Liver (tissue), 9 donors: ENCODE measurements around the gene SCML2. TPM values are rescaled to one million over a fixed set of nuclear protein-coding genes. Genes with fewer than 3 reads are reported as not detected.

Experiments
- DNase-seq: peaks from one replicate; pipeline ENCODE4 v3.0.0-alpha.2; 2017; ENCODE audit warnings: low spot score
- H3K27ac ChIP-seq, 2 donors: one replicate each; pipeline ENCODE4 v1.7.0; 2013; ENCODE audit warnings: inconsistent platforms in 2 of 2, low read length in 2 of 2, control low read depth in 1 of 2, low read depth in 1 of 2, mild to moderate bottlenecking in 1 of 2
- H3K27me3 ChIP-seq, 4 donors: one replicate each; pipeline versions ENCODE4 v1.6.1 to v1.7.0; 2013; ENCODE audit warnings: low read length in 3 of 4, inconsistent platforms in 1 of 4, mild to moderate bottlenecking in 1 of 4, moderate library complexity in 1 of 4; ENCODE audit not compliant: control insufficient read depth in 4 of 4, insufficient read depth in 4 of 4
- H3K36me3 ChIP-seq, 4 donors: one replicate each; pipeline versions ENCODE4 v1.6.1 to v1.7.0; 2013; ENCODE audit warnings: low read length in 3 of 4, mild to moderate bottlenecking in 3 of 4, low read depth in 1 of 4, moderate library complexity in 1 of 4; ENCODE audit not compliant: control insufficient read depth in 4 of 4, insufficient read depth in 3 of 4
- H3K4me1 ChIP-seq, 4 donors: one replicate each; pipeline versions ENCODE4 v1.6.1 to v1.7.0; 2013; ENCODE audit warnings: low read length in 3 of 4, mild to moderate bottlenecking in 3 of 4, moderate library complexity in 1 of 4; ENCODE audit not compliant: control insufficient read depth in 4 of 4, insufficient read depth in 4 of 4
- H3K4me3 ChIP-seq, 3 donors: one replicate each; pipeline versions ENCODE4 v1.6.1 to v1.7.0; 2013; ENCODE audit warnings: low read length in 3 of 3, control low read depth in 1 of 3, low read depth in 1 of 3, mild to moderate bottlenecking in 1 of 3
- H3K9ac ChIP-seq, 2 donors: one replicate each; pipeline ENCODE4 v1.7.0; 2013; ENCODE audit warnings: low read length in 2 of 2, mild to moderate bottlenecking in 2 of 2, moderate library complexity in 2 of 2, control low read depth in 1 of 2, low read depth in 1 of 2
- H3K9me3 ChIP-seq, 4 donors: one replicate each; pipeline versions ENCODE4 v1.6.1 to v1.7.0; 2013; ENCODE audit warnings: low read length in 3 of 4; ENCODE audit not compliant: control insufficient read depth in 4 of 4
- ATF3 ChIP-seq: IDR thresholded peaks from 2 replicates; pipeline ENCODE4 v1.6.1; 2016; ENCODE audit warnings: antibody characterized with exemption
- CTCF ChIP-seq: fragments of 150-350 bp; IDR thresholded peaks from 2 replicates; pipeline ENCODE4 v1.5.1; 2017; ENCODE audit warnings: improper control_type of control experiment, low read depth, low read length; ENCODE audit not compliant: missing input control
- EGR1 ChIP-seq, 2 donors: IDR thresholded peaks; 2 replicates each; pipeline ENCODE4 v1.6.1; 2016 to 2018; ENCODE audit warnings: antibody characterized with exemption in 2 of 2, low read depth in 2 of 2
- FOXA1 ChIP-seq: IDR thresholded peaks from 2 replicates; pipeline ENCODE4 v1.6.1; 2016; ENCODE audit warnings: antibody characterized with exemption
- FOXA2 ChIP-seq: IDR thresholded peaks from 2 replicates; pipeline ENCODE4 v1.6.1; 2016; ENCODE audit warnings: antibody characterized with exemption
- GABPA ChIP-seq, 2 donors: IDR thresholded peaks in 1 of 2; conservative IDR thresholded peaks in 1 of 2; 2 replicates each; pipeline ENCODE4 v1.6.1; 2016; ENCODE audit warnings: antibody characterized with exemption in 2 of 2, mild to moderate bottlenecking in 1 of 2, moderate library complexity in 1 of 2
- HNF4A ChIP-seq, 2 donors: conservative IDR thresholded peaks; 2 replicates each; pipeline ENCODE4 v1.6.1; 2016; ENCODE audit warnings: antibody characterized with exemption in 2 of 2, mild to moderate bottlenecking in 2 of 2
- HNF4G ChIP-seq: IDR thresholded peaks from 2 replicates; pipeline ENCODE4 v1.6.1; 2016; ENCODE audit warnings: antibody characterized with exemption
- JUND ChIP-seq, 2 donors: IDR thresholded peaks; 2 replicates each; pipeline ENCODE4 v1.6.1; 2016; ENCODE audit warnings: antibody characterized with exemption in 2 of 2
- MAX ChIP-seq: IDR thresholded peaks from 2 replicates; pipeline ENCODE4 v1.6.1; 2016; ENCODE audit warnings: antibody characterized with exemption
- NR2F2 ChIP-seq: IDR thresholded peaks from 2 replicates; pipeline ENCODE4 v1.6.1; 2016; ENCODE audit warnings: antibody characterized with exemption
- RAD21 ChIP-seq, 2 donors: IDR thresholded peaks; 2 replicates each; pipeline ENCODE4 v1.6.1; 2016; ENCODE audit warnings: antibody characterized with exemption in 2 of 2, mild to moderate bottlenecking in 2 of 2
- REST ChIP-seq: IDR thresholded peaks from 2 replicates; pipeline ENCODE4 v1.6.1; 2016; ENCODE audit warnings: antibody characterized with exemption, mild to moderate bottlenecking
- RXRA ChIP-seq, 2 donors: IDR thresholded peaks; 2 replicates each; pipeline ENCODE4 v1.6.1; 2017 to 2018; ENCODE audit warnings: antibody characterized with exemption in 2 of 2, mild to moderate bottlenecking in 1 of 2
- SP1 ChIP-seq: IDR thresholded peaks from 2 replicates; pipeline ENCODE4 v1.6.1; 2018; ENCODE audit warnings: antibody characterized with exemption, mild to moderate bottlenecking
- TAF1 ChIP-seq: conservative IDR thresholded peaks from 2 replicates; pipeline ENCODE4 v1.6.1; 2016; ENCODE audit warnings: antibody characterized with exemption, mild to moderate bottlenecking
- YY1 ChIP-seq: IDR thresholded peaks from 2 replicates; pipeline ENCODE4 v1.6.1; 2016; ENCODE audit warnings: antibody characterized with exemption, mild to moderate bottlenecking
- ZBTB33 ChIP-seq: IDR thresholded peaks from 2 replicates; pipeline ENCODE4 v1.6.1; 2016; ENCODE audit warnings: antibody characterized with exemption
- WGBS: extraction: QIAGEN DNeasy Blood & Tissue Kit; methylation state at CpG from one replicate; pipeline ENCODE4 v1.1.7; 2013; 5-methylcytosine and 5-hydroxymethylcytosine counted together
- polyA plus RNA-seq, 2 donors: library from polyadenylated mRNA; stranded (reverse) in 1 of 2; unstranded in 1 of 2; fragments of 200-250 nt in 1 of 2; fragments of >200 nt in 1 of 2; fragmentation: Nextera tagmentation in 1 of 2; extraction: Ambion mirVana in 1 of 2; gene quantifications; one replicate each; pipeline versions ENCODE4 v1.2.1 to v1.2.3, GENCODE V29; 2013 to 2015
- total RNA-seq, 2 donors: library from RNA; depleted of rRNA; stranded (reverse); fragments of >200 nt; gene quantifications; one replicate each; pipeline ENCODE4 v1.2.3, GENCODE V29; 2014
- donor health status: healthy.
- donor health status: healthy.
- donor health status: healthy.
- donor health status: healthy.
- donor health status: healthy.

SCML2 gene
- total and polyA plus RNA-seq, 4 donors, result 0.96 to 7.2 (median 1.1) TPM

- no peak for DNase-seq
- Histone ChIP-seq H3K36me3 (no peaks in the 10 kb centered on the region), H3K4me3 (no peak overlapping the region), H3K27me3 (no peaks in the 10 kb centered on the region), H3K9ac (no peak overlapping the region), H3K9me3 (no peaks in the 10 kb centered on the region), H3K27ac (no peak overlapping the region), H3K4me1 (no peaks in the 10 kb centered on the region)
- TF ChIP-seq HNF4A (conservative IDR thresholded peaks at IDR 0.05) (no peak), YY1 (no peak), ZBTB33 (no peak), JUND (IDR thresholded peaks at IDR 0.05) (no peak), CTCF (no peak), EGR1 (IDR thresholded peaks at IDR 0.05; ENCODE audit: low read depth in 2 of 2) (no peak), REST (no peak), TAF1 (no peak), MAX (no peak), NR2F2 (no peak), HNF4G (no peak), SP1 (no peak), FOXA1 (no peak), RXRA (IDR thresholded peaks at IDR 0.05) (no peak), ATF3 (no peak), RAD21 (IDR thresholded peaks at IDR 0.05) (no peak), GABPA (IDR thresholded peaks at IDR 0.05 in 1 of 2, conservative IDR thresholded peaks at IDR 0.05 in 1 of 2) (no peak), FOXA2 (no peak)
- 89% methylated on average over 8 of the region's 8 CpGs for WGBS
Measured at GRCh38 chrX:18206657-18207056, 147.8 kb downstream of the SCML2 start.
